Gastroesophageal sphincter (tissue), 4 donors: ENCODE measurements around the gene MED26. TPM values are rescaled to one million over a fixed set of nuclear protein-coding genes. Genes with fewer than 3 reads are reported as not detected.

Experiments used
- ATAC-seq: fragments of 150-250 bp; one replicate; pipeline ENCODE4 v1.9.1; 2016; ENCODE audit warnings: mild to moderate bottlenecking, moderate library complexity
- H3K27ac ChIP-seq, 4 donors: fragments of 200-600 bp; sonication (generic) in 3 of 4; 1 replicate in 3 of 4; 2 replicates in 1 of 4; pipeline ENCODE4 v1.5.1; 2016 to 2019
- H3K27me3 ChIP-seq: fragments of 200-600 bp; sonication (generic); one replicate; pipeline ENCODE4 v1.5.1; 2019
- H3K36me3 ChIP-seq, 2 donors: fragments of 200-600 bp; sonication (generic); one replicate each; pipeline ENCODE4 v1.5.1; 2019; ENCODE audit warnings: control low read depth in 1 of 2
- H3K4me1 ChIP-seq, 3 donors: fragments of 200-600 bp; sonication (generic); 1 replicate in 2 of 3; 2 replicates in 1 of 3; pipeline ENCODE4 v1.5.1; 2016 to 2019; ENCODE audit warnings: control low read depth in 2 of 3
- H3K4me3 ChIP-seq, 2 donors: fragments of 200-600 bp; sonication (generic); one replicate each; pipeline ENCODE4 v1.5.1; 2019; ENCODE audit warnings: mild to moderate bottlenecking in 1 of 2, moderate library complexity in 1 of 2
- H3K9me3 ChIP-seq, 3 donors: fragments of 200-600 bp; sonication (generic); one replicate each; pipeline ENCODE4 v1.5.1; 2017 to 2019; ENCODE audit warnings: control low read depth in 2 of 3
- EP300 ChIP-seq: sonication (generic); formaldehyde crosslinking; IDR thresholded peaks from one replicate; pipeline ENCODE4 v1.6.1; 2017; ENCODE audit warnings: antibody characterized with exemption, mild to moderate bottlenecking
- POLR2A ChIP-seq, 2 donors: fragments of 450-650 bp; IDR thresholded peaks; one replicate each; pipeline ENCODE4 v1.6.1; 2017; ENCODE audit warnings: antibody characterized with exemption in 2 of 2, mild to moderate bottlenecking in 2 of 2, moderate library complexity in 1 of 2
- POLR2AphosphoS5 ChIP-seq: sonication (generic); formaldehyde crosslinking; IDR thresholded peaks from one replicate; pipeline ENCODE4 v1.6.1; 2017; ENCODE audit warnings: antibody characterized with exemption
- WGBS, 2 donors: methylation state at CpG; one replicate each; pipeline ENCODE4 v1.1.5; 2018; ENCODE audit warnings: low coverage in 1 of 2; 5-methylcytosine and 5-hydroxymethylcytosine counted together
- total RNA-seq, 4 donors: library from RNA; depleted of rRNA; stranded (reverse); fragments of >200 nt; gene quantifications; one replicate each; pipeline ENCODE4 v1.1.0, GENCODE V29; 2016
- TF ChIP-seq, protein P1 (sequence below), 4 experiments: fragments of 200-600 bp in 2 of 4; fragments of 450-650 bp in 2 of 4; sonication (generic) in 1 of 4; IDR thresholded peaks; one replicate each; pipeline ENCODE4 v1.5.1; 2017 to 2019; ENCODE audit warnings: antibody characterized with exemption in 4 of 4, mild to moderate bottlenecking in 2 of 4, moderate library complexity in 2 of 4

The MED26 gene
- total RNA-seq, 4 donors from 2014 or later = 5.8 to 10.5 (median 8.3) TPM

GRCh38 chr19:16542910-16543472 is 85.0 kb downstream of the MED26 start:
- no peaks in the 10 kb centered on the region for H3K27me3 ChIP-seq
- H3K4me1 ChIP-seq = peaks cover 0 to 64% (median 17%) of the 10 kb centered on the region in 3 donors
- no peak for TF ChIP-seq POLR2AphosphoS5
- 0 to 6% methylated on average over 2 to 13 of the region's 15 CpGs for WGBS, 2 donors
- peak overlapping the region; percentile 61 to 91 (median 88) for H3K27ac ChIP-seq
- H3K36me3 ChIP-seq = peaks cover 0 to 24% of the 10 kb centered on the region in 2 donors
- peak overlapping the region; percentile 77 to 99 for H3K4me3 ChIP-seq
- ATAC-seq = no peak
- no peaks in the 10 kb centered on the region for H3K9me3 ChIP-seq

DNA sequence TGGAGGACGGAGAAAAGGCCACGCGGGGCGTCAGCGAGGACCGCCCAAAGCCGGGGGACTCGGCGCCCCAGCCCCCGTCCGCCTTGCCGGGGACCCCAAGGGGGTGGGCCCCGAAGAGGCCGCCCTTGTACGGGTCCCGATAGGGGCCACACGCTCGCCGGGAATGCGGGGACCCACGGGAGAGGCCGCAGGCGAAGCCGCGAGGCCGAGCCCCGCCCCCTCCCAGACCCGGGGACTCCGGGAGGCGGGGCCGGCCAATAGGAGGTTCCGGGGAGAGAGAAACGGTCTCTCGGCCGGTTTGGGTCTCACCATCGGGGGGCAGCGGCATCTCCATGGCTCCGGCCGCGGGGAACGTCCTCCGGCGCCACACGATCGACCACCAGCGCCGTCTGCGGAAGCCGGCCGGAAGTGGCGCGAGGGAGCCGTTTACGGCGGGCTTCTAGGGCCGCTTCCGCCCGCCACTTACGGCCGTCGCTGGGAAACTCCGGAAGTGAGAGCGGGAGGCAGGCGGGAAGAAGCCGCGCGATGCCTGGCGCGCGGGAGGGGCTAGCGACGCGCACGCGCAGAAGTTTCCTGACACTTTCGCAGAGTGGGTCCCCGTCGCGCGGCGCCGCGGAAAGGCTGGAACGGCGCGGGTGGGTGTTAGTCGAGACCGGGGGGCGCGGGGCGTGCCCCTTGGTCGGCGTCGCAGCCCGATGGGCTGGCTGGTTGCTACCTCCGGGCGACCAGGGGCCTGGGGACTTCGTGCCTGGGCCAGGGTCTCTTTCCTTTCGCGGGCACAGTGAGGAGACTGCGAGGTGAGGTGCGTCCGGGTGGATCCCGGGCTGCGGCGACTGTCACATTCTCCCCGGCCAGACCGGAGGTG is 85.7 kb downstream of the MED26 start, which contains the start of gene CHERP:
TSS of gene CHERP (minus strand) at position 393 of the 865 bp plus-strand sequence. CDS start at position 334, 59 bp downstream.
- peaks cover 0 to 31% of the 10 kb centered on the region in 2 donors for H3K36me3 ChIP-seq
- no peaks in the 10 kb centered on the region for H3K27me3 ChIP-seq
- peak; percentile 98 for ATAC-seq
- TF ChIP-seq EP300 = no peak
- peak; percentile 87 for TF ChIP-seq POLR2AphosphoS5
- TF ChIP-seq, protein P1, sequence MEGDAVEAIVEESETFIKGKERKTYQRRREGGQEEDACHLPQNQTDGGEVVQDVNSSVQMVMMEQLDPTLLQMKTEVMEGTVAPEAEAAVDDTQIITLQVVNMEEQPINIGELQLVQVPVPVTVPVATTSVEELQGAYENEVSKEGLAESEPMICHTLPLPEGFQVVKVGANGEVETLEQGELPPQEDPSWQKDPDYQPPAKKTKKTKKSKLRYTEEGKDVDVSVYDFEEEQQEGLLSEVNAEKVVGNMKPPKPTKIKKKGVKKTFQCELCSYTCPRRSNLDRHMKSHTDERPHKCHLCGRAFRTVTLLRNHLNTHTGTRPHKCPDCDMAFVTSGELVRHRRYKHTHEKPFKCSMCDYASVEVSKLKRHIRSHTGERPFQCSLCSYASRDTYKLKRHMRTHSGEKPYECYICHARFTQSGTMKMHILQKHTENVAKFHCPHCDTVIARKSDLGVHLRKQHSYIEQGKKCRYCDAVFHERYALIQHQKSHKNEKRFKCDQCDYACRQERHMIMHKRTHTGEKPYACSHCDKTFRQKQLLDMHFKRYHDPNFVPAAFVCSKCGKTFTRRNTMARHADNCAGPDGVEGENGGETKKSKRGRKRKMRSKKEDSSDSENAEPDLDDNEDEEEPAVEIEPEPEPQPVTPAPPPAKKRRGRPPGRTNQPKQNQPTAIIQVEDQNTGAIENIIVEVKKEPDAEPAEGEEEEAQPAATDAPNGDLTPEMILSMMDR (IDR thresholded peaks at IDR 0.05) = peak in 1 of 4 experiments; percentile 14
- peak; percentile 73 to 79 for TF ChIP-seq POLR2A (IDR thresholded peaks at IDR 0.05)
- H3K4me1 ChIP-seq = peaks cover 0 to 71% (median 17%) of the 10 kb centered on the region in 3 donors
- H3K9me3 ChIP-seq = no peaks in the 10 kb centered on the region
- peak within 1 kb of the TSS; percentile 61 to 91 (median 88) for H3K27ac ChIP-seq
- WGBS, 2 donors = 0% methylated on average over 9 of the region's 108 CpGs; no CpG with 5 or more reads in 1 of the 2 donors
- peak within 1 kb of the TSS; percentile 77 to 99 for H3K4me3 ChIP-seq

GRCh38 chr19:16541526-16542044 is 86.4 kb downstream of the MED26 start:
- Histone ChIP-seq H3K4me1 (peaks cover 0 to 78% (median 17%) of the 10 kb centered on the region in 3 donors), H3K36me3 (peaks cover 0 to 38% of the 10 kb centered on the region in 2 donors), H3K27me3 (no peaks in the 10 kb centered on the region), H3K9me3 (no peaks in the 10 kb centered on the region), H3K27ac (peak overlapping the region; percentile 26 to 91 (median 88)), H3K4me3 (peak overlapping the region; percentile 77 to 99)
- WGBS, 2 donors = 0% methylated on average over 1 to 21 of the region's 29 CpGs
- TF ChIP-seq, protein P1 (IDR thresholded peaks at IDR 0.05) = no peak
- TF ChIP-seq POLR2A (IDR thresholded peaks at IDR 0.05) = no peak
- TF ChIP-seq POLR2AphosphoS5 = no peak
- no peak for TF ChIP-seq EP300
- no peak for ATAC-seq

DNA sequence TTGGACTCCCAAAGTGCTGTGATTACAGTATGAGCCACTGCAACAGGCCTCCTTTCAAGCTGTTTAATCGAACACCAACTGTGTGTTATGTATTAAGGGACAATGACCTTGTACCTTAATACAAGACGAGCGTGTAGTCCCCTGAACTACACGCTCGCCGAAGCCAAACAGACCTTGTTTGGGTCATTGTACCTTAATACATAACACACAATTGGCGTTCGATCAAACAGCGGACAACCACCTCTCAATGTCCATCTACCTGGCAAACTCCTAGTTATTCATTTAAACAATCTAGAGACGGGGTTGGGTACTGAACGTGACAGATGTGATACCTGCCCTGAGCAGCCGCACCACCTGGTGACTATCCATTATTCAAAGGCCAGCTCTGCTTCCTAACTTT is 87.1 kb downstream of the MED26 start:
- no peaks in the 10 kb centered on the region for H3K9me3 ChIP-seq
- TF ChIP-seq EP300 (no peak), POLR2A (IDR thresholded peaks at IDR 0.05) (no peak), POLR2AphosphoS5 (no peak)
- TF ChIP-seq, protein P1 (IDR thresholded peaks at IDR 0.05) = no peak
- no peak for ATAC-seq
- no peak overlapping the region for H3K27ac ChIP-seq
- H3K36me3 ChIP-seq = peaks cover 0 to 44% of the 10 kb centered on the region in 2 donors
- H3K27me3 ChIP-seq = no peaks in the 10 kb centered on the region
- WGBS, 2 donors = 69 to 78% methylated on average over 7 to 12 of the region's 12 CpGs
- H3K4me3 ChIP-seq = peak overlapping the region in 1 of 2 donors; percentile 99
- peaks cover 0 to 80% (median 17%) of the 10 kb centered on the region in 3 donors for H3K4me1 ChIP-seq

DNA sequence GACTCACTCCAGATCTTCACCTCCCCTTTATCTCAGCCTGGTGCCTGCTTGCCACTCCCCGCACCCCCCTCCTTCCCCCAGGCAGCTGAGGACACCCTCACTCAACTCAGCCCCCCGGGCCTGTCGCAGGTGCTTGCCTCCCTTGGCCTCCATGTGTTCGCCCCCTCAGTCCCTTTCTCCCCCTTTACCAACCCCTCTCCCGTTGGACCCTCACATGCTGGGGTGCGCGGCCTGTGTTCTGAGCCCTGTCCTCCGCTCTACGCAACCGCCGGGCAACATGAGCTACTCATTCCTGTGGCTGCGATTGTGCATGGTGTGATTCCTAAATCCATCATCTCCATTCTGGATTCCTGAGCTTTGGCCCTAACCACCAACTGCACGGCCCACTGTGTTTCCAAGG is 90.9 kb downstream of the MED26 start:
- no peak overlapping the region for H3K27ac ChIP-seq
- 87 to 89% methylated on average over 11 of the region's 13 CpGs for WGBS, 2 donors
- H3K4me3 ChIP-seq = no peak overlapping the region
- no peaks in the 10 kb centered on the region for H3K9me3 ChIP-seq
- peaks cover 0 to 56% (median 17%) of the 10 kb centered on the region in 3 donors for H3K4me1 ChIP-seq
- H3K36me3 ChIP-seq = peaks cover 0 to 83% of the 10 kb centered on the region in 2 donors
- TF ChIP-seq EP300 (no peak), POLR2A (IDR thresholded peaks at IDR 0.05) (no peak), POLR2AphosphoS5 (no peak)
- TF ChIP-seq, protein P1 (IDR thresholded peaks at IDR 0.05) = no peak
- ATAC-seq = no peak
- H3K27me3 ChIP-seq = no peaks in the 10 kb centered on the region
